ENCODE measurements around the gene DDX43.
"Not testable (repeated sequence)": the region's sequence is repeated elsewhere in the genome, so short reads cannot be mapped to it uniquely, and the experiment has no call there.

The DDX43 gene

GRCh38 chr6:73388800-73389512 is 5.7 kb upstream of the DDX43 start:
- peak in 1 of 2 donors; percentile 23 for DNase-seq (ENCODE audit: low read depth in 2 of 2)

GRCh38 chr6:73389854-73390253 is 4.8 kb upstream of the DDX43 start:
- DNase-seq (ENCODE audit: low read depth in 2 of 2) = no peak

GRCh38 chr6:73391675-73392074 is 3.0 kb upstream of the DDX43 start:
- no peak for DNase-seq (ENCODE audit: low read depth in 2 of 2)

- not testable (repeated sequence) for DNase-seq (ENCODE audit: low read depth in 2 of 2)
Observed at GRCh38 chr6:73392188-73392587, 2.4 kb upstream of the DDX43 start.

DNA sequence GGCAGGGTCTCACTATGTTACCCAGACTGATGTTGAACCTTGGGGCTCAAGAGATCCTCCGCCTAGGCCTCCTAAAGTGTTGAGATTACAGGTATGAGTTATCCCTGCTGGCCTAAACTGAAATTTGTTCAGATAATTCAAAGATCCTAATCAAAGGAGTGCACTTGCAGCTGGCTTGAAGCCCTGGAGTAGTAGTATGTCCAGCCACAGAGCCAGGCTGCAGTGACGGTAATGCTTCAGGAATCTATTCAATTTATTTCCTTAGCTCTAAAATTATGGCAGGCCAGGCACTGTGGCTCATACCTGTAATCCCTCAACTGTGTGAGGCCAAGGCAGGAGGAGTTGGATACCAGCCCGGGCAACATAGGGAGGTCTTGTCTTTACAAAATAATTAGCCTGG is 1.4 kb upstream of the DDX43 start:
- no peak for DNase-seq (ENCODE audit: low read depth in 2 of 2)

DNA sequence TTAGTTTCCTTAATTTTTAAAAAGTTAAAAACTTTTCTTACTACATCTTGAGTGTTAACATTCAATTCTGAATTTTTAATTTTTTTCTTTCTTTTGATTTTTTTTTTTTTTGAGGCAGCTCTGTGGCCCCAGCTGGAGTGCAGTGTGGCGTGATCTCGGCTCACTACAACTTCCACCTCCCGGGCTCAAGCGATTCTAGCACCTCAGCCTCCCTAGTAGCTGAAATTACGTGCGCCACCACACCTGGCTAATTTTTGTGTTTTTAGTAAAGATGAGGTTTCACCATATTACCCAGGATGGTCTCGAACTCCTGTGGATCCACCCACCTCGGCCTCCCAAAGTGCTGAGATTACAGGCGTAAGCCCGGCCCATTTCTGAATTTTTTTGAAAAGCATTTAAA is 1.2 kb downstream of the DDX43 start:
- no peak for DNase-seq (ENCODE audit: low read depth in 2 of 2)

GRCh38 chr6:73400656-73401055 is 6.0 kb downstream of the DDX43 start:
- DNase-seq (ENCODE audit: low read depth in 2 of 2) = no peak

GRCh38 chr6:73409395-73409794 is 14.8 kb downstream of the DDX43 start:
- no peak for DNase-seq (ENCODE audit: low read depth in 2 of 2)

DNA sequence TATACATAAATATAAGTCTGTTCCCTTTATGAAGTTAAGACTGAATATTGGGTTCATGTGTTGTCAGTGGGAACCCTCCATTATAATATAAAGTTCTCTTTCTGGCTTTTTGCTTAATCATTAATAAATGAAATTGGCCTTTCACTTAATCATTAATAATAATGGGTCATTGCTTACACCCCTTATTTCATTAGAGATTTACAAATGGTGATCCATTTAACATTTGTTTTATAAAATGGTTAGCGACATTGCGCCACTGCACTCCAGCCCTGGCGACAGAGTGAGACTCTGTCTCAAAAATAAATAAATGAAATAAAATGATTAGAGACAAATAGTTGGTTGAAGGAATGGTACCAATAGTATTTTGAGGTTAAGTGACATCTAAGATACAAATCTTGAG is 18.5 kb downstream of the DDX43 start:
- DNase-seq (ENCODE audit: low read depth in 2 of 2) = no peak

- no peak for DNase-seq (ENCODE audit: low read depth in 2 of 2)
Observed at GRCh38 chr6:73418081-73418741, 23.6 kb downstream of the DDX43 start.

DNA sequence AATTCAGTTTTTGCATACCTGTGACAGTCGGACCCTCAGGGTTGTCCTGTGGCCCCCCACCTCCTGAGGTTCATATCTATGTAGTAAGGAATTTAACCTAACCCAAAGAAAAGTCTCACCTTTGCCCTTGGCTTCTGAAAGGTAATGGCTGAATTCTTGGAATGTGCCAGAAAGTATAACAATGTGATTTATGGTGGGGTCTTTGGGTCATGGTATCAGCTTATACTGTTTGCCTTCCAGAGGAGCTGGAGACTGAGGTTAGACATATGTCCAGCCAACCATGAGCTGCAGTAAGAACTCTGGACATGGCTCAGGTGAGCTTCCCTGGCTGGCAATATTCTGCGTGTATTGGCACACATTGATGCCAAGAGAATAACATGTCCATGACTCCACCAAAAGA is 26.9 kb downstream of the DDX43 start:
- no peak for DNase-seq (ENCODE audit: low read depth in 2 of 2)

- DNase-seq (ENCODE audit: low read depth in 2 of 2) = no peak
Observed at GRCh38 chr6:73435236-73435635, 40.6 kb downstream of the DDX43 start.

DNA sequence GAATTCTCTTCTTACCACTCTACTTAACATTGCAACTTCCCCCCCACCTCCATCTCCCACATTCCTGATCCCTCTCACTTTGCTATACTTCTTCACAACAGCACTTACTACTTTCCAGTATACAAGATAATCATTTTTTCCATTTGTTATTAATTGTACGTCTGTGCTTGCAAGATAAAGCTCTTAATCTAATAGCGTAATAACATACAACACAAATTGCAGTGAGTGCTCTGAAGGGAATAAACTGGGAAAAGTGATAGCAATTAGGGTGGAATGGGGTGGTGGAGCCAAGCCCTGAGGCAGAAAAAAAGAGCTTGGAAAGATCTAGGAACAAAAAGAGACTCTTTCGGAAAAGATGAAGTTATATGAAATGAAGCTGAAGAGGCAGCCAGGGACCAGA is 48.9 kb downstream of the DDX43 start:
- no peak for DNase-seq (ENCODE audit: low read depth in 2 of 2)

- peak in 1 of 2 donors; percentile 17 for DNase-seq (ENCODE audit: low read depth in 2 of 2)
Observed at GRCh38 chr6:73451223-73452106, 56.8 kb downstream of the DDX43 start.

GRCh38 chr6:73452107-73452461 is 57.5 kb downstream of the DDX43 start, which contains the start of gene CGAS:
TSS of gene CGAS (minus strand) at chr6:73452297. CDS start at chr6:73452181, 116 bp downstream.
- DNase-seq (ENCODE audit: low read depth in 2 of 2) = peak; percentile 41 to 48

GRCh38 chr6:73455865-73456629 is 61.4 kb downstream of the DDX43 start:
- no peak for DNase-seq (ENCODE audit: low read depth in 2 of 2)

GRCh38 chr6:73459474-73459873 is 64.8 kb downstream of the DDX43 start:
- not testable (repeated sequence) for DNase-seq (ENCODE audit: low read depth in 2 of 2)

GRCh38 chr6:73460056-73460455 is 65.4 kb downstream of the DDX43 start:
- DNase-seq (ENCODE audit: low read depth in 2 of 2) = no peak

GRCh38 chr6:73461537-73462350 is 67.1 kb downstream of the DDX43 start, which contains the start of gene MTO1:
TSS of gene MTO1 (plus strand) at chr6:73461737. CDS start at chr6:73461855, 118 bp downstream.
- peak; percentile 48 to 53 for DNase-seq (ENCODE audit: low read depth in 2 of 2)
